GM19328 (cell line): ENCODE data around the gene FCHSD2.

Experiments used
- ATAC-seq: cut with Tn5 transposase; IDR thresholded peaks from one replicate; pipeline ENCODE4 v1.9.1; 2021; ENCODE audit warnings: mild to moderate bottlenecking, moderate library complexity; ENCODE audit not compliant: unreplicated experiment

The FCHSD2 gene

GRCh38 chr11:72826942-72827480 is 315.1 kb downstream of the FCHSD2 start:
- ATAC-seq = no peak

- ATAC-seq = no peak
Measured at GRCh38 chr11:72826191-72826941, 315.8 kb downstream of the FCHSD2 start.

- no peak for ATAC-seq
Measured at GRCh38 chr11:72825661-72826060, 316.5 kb downstream of the FCHSD2 start.

GRCh38 chr11:72824811-72825505 is 317.2 kb downstream of the FCHSD2 start:
- no peak for ATAC-seq

GRCh38 chr11:72824020-72824419 is 318.1 kb downstream of the FCHSD2 start:
- ATAC-seq = no peak

GRCh38 chr11:72823105-72823804 is 318.9 kb downstream of the FCHSD2 start:
- ATAC-seq = no peak

GRCh38 chr11:72821920-72822799 is 320.0 kb downstream of the FCHSD2 start:
- peak; percentile 69 for ATAC-seq

GRCh38 chr11:72821221-72821919 is 320.7 kb downstream of the FCHSD2 start:
- ATAC-seq = no peak

- no peak for ATAC-seq
Measured at GRCh38 chr11:72820439-72821139, 321.5 kb downstream of the FCHSD2 start.

GRCh38 chr11:72818971-72819370 is 323.1 kb downstream of the FCHSD2 start:
- no peak for ATAC-seq

- ATAC-seq = no peak
Measured at GRCh38 chr11:72817966-72818365, 324.2 kb downstream of the FCHSD2 start.

GRCh38 chr11:72816404-72816990 is 325.6 kb downstream of the FCHSD2 start:
- no peak for ATAC-seq

- no peak for ATAC-seq
Measured at GRCh38 chr11:72815110-72815618, 327.0 kb downstream of the FCHSD2 start.

- peak; percentile 68 for ATAC-seq
Measured at GRCh38 chr11:72814286-72815109, 327.6 kb downstream of the FCHSD2 start, which contains the start of gene ATG16L2. ATG16L2 (plus strand) TSS chr11:72814411; CDS start chr11:72814446, 35 bp downstream.

GRCh38 chr11:72813740-72814285 is 328.3 kb downstream of the FCHSD2 start:
- peak; percentile 48 for ATAC-seq

GRCh38 chr11:72812967-72813739 is 329.0 kb downstream of the FCHSD2 start:
- ATAC-seq = no peak

- ATAC-seq = no peak
Measured at GRCh38 chr11:72812604-72812966, 329.5 kb downstream of the FCHSD2 start.
